ENCODE data around the gene CACNA1C. TPM values are rescaled to one million over a fixed set of nuclear protein-coding genes. Genes with fewer than 3 reads are reported as not detected.

The CACNA1C gene
- total RNA-seq, 1 experiment from 2014 or later, result not detected

- H3F3A ChIP-seq (ENCODE audit: insufficient read depth, low read depth), result no peaks in the 10 kb centered on the region
- H3K4me1 ChIP-seq (replicated peaks; ENCODE audit: insufficient read depth), result no peaks in the 10 kb centered on the region
- no peak overlapping the region for H3K4me2 ChIP-seq
- ChIA-PET POLR2A (ENCODE audit: unreplicated experiment) (no interaction called here), CTCF (interaction anchor here (0.7 kb wide), 1 partner anchor 157 kb away, joined by 5 read pairs; no protein-coding TSS in a partner anchor)
- no TSS peak for BruUV-seq (replicated peaks)
- no peaks in the 10 kb centered on the region for H3K79me2 ChIP-seq (ENCODE audit: low read depth)
- H3K36me3 ChIP-seq (ENCODE audit: low read depth), result no peaks in the 10 kb centered on the region
- no peaks in the 10 kb centered on the region for H3K9me2 ChIP-seq (ENCODE audit: insufficient read depth)
- no peak overlapping the region for H2AFZ ChIP-seq
- intact Hi-C loops (cut with micrococcal nuclease; ENCODE audit: unreplicated experiment), result no loop called here
- TF ChIP-seq CTCF (conservative IDR thresholded peaks at IDR 0.05), result no peak
- TF ChIP-seq EZH2 (IDR thresholded peaks at IDR 0.05; ENCODE audit: low read depth), result no peak
- H3K9me3 ChIP-seq (ENCODE audit: insufficient read depth, low read depth), result no peaks in the 10 kb centered on the region
- no peak overlapping the region for H3K27ac ChIP-seq
- peaks cover 5% of the 10 kb centered on the region; the same call in 1 of the 2 replicates for H4K20me1 ChIP-seq (ENCODE audit: insufficient read depth)
- H3K27me3 ChIP-seq (ENCODE audit: insufficient read depth, low read depth), result peaks cover 5% of the 10 kb centered on the region
- no peak overlapping the region for H3K4me3 ChIP-seq
- DNase-seq, result no peak
Measured at GRCh38 chr12:2537868-2538541, 485.2 kb downstream of the CACNA1C start.

- intact Hi-C loops (cut with micrococcal nuclease; ENCODE audit: unreplicated experiment), result no loop called here
- Histone ChIP-seq H4K20me1 (ENCODE audit: insufficient read depth) (peaks cover 5% of the 10 kb centered on the region; the same call in 1 of the 2 replicates), H3K79me2 (ENCODE audit: low read depth) (no peaks in the 10 kb centered on the region), H3F3A (ENCODE audit: insufficient read depth, low read depth) (no peaks in the 10 kb centered on the region), H3K4me1 (replicated peaks; ENCODE audit: insufficient read depth) (no peaks in the 10 kb centered on the region), H2AFZ (no peak overlapping the region), H3K4me3 (no peak overlapping the region), H3K9me2 (ENCODE audit: insufficient read depth) (no peaks in the 10 kb centered on the region), H3K27me3 (ENCODE audit: insufficient read depth, low read depth) (no peaks in the 10 kb centered on the region; the same call in none of the 2 replicates), H3K36me3 (ENCODE audit: low read depth) (no peaks in the 10 kb centered on the region), H3K27ac (no peak overlapping the region), H3K9me3 (ENCODE audit: insufficient read depth, low read depth) (no peaks in the 10 kb centered on the region), H3K4me2 (no peak overlapping the region)
- TF ChIP-seq CTCF (conservative IDR thresholded peaks at IDR 0.05), result no peak
- no peak for TF ChIP-seq EZH2 (IDR thresholded peaks at IDR 0.05; ENCODE audit: low read depth)
- no peak for DNase-seq
- CTCF ChIA-PET, result no interaction called here
- no TSS peak for BruUV-seq (replicated peaks)
- POLR2A ChIA-PET (ENCODE audit: unreplicated experiment), result no interaction called here
Measured at GRCh38 chr12:2539938-2540337, 487.2 kb downstream of the CACNA1C start.

- Histone ChIP-seq H3K79me2 (ENCODE audit: low read depth) (no peaks in the 10 kb centered on the region), H3K4me1 (replicated peaks; ENCODE audit: insufficient read depth) (no peaks in the 10 kb centered on the region), H3K9me3 (ENCODE audit: insufficient read depth, low read depth) (no peaks in the 10 kb centered on the region), H4K20me1 (ENCODE audit: insufficient read depth) (peaks cover 5% of the 10 kb centered on the region; the same call in 1 of the 2 replicates), H3K36me3 (ENCODE audit: low read depth) (no peaks in the 10 kb centered on the region), H3K27ac (no peak overlapping the region), H3K9me2 (ENCODE audit: insufficient read depth) (no peaks in the 10 kb centered on the region), H2AFZ (no peak overlapping the region), H3K27me3 (ENCODE audit: insufficient read depth, low read depth) (no peaks in the 10 kb centered on the region; the same call in none of the 2 replicates), H3F3A (ENCODE audit: insufficient read depth, low read depth) (no peaks in the 10 kb centered on the region), H3K4me2 (no peak overlapping the region), H3K4me3 (no peak overlapping the region)
- no peak for TF ChIP-seq EZH2 (IDR thresholded peaks at IDR 0.05; ENCODE audit: low read depth)
- no peak for TF ChIP-seq CTCF (conservative IDR thresholded peaks at IDR 0.05)
- intact Hi-C loops (cut with micrococcal nuclease; ENCODE audit: unreplicated experiment), result no loop called here
- DNase-seq, result no peak
- BruUV-seq (replicated peaks), result no TSS peak
- ChIA-PET POLR2A (ENCODE audit: unreplicated experiment) (no interaction called here), CTCF (no interaction called here)
Measured at GRCh38 chr12:2540535-2540941, 487.8 kb downstream of the CACNA1C start.

Data from PC-9 (cell line).